VCaP (cell line): ENCODE results near the gene JAG2.

Experiments used
- H3K27ac ChIP-seq: fragments of 450-650 bp; 2 replicates; pipeline ENCODE4 v1.5.1; 2017
- CTCF ChIP-seq: fragments of 450-650 bp; conservative IDR thresholded peaks from 2 replicates; pipeline ENCODE4 v1.5.1; 2017; ENCODE audit warnings: mild to moderate bottlenecking, moderate library complexity

The JAG2 gene

DNA sequence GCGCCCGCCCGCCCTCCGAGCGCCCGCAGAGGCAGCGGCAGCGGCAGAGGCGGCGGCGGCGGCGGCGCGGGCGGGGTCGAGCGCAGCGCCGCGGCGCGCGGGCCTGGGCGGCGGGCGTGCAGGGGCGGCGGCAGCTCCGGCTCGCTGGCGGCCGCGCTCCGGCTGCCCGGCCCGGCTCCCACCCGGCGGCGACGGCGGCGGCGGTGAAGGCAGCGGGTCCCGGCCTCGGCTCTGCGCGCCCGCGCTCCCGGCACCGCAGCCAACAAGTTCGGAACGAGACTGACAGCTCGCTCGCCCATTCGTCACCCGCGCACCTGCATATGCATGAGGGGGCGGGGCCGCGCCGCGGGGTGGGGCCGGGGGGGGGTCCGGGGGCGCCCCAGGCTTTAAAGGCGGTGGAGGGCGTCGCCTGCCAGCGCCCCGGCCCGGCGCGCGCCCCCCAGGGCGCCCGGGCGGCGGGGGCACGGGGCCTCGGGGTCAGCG is at the start of gene JAG2:
Gene JAG2 (minus strand): TSS at position 281 of the 483 bp plus-strand sequence. CDS start 356 bp downstream, outside the sequence.
- TF ChIP-seq CTCF, result no peak
- H3K27ac ChIP-seq, result peak within 1 kb of the TSS; percentile 76

DNA sequence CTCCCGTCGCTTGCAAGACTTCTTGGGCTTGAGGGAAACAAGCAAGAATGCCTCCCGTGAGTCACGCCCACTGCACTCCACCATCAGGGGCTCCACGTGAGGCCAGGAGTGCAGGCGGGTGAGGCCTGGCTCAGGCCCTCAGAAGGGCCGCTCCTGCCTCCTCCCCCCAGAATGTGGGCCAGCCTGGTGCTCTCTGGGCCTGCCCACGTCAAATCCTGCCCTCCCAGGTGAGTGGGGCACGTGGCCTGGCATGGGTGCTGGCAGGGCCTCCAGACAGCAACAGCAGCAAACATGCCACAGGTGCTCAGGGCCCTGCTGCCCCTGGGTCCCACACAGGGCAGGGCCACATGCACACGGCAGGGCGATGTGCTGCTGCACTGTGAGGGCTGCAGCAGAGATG is 49.2 kb upstream of the JAG2 start:
- H3K27ac ChIP-seq, result no peak overlapping the region
- no peak for TF ChIP-seq CTCF

DNA sequence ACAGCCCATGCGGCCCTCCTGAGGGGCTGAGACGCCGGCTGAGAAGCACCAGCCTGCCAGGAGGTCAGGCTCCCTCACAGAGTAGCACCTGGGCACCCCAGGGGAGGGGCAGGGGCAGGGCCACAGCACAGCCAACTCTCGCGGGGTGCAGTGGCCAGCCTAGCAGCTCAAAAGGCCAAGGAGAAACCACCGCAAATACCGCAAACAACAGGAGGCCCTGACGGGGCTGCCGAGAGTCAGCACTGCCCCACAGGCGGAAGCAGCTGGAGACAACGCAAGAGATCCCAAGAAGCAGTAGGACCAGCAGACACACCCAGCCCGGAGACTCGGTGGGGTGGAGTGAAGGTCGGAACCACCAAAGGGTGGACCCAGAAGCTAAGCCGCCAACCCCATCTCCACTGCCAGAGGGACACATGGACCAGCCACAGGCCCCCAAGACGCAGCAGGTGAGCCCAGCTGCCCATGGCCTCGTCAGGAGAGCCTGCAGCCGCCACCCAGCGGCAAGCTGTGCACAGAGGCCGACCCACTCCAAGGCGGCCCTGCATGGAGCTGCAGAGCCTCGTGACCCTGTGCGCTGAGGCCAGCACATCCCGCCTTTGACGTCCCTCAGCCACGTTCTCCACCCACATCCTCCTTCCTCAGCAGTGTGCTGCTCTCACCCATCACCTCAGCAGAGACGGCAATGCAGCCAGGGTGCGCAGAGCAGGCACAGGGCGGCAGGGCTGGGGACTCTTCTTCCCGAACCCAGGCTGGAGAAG is 48.1 kb upstream of the JAG2 start:
- TF ChIP-seq CTCF, result no peak
- H3K27ac ChIP-seq, result no peak overlapping the region

DNA sequence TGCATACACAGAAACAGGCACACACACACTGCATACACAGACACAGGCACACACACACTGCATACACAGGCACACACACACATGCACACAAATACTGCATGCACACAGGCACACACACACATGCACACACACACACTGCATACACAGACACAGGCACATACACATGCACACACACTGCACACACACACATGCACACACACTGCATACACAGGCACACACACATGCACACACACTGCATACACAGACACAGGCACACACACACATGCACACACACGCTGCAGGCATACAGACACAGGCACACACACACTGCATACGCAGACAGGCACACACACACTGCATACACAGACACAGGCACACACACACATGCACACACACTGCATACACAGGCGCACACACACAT is 47.0 kb upstream of the JAG2 start:
- no peak for TF ChIP-seq CTCF
- H3K27ac ChIP-seq, result no peak overlapping the region

DNA sequence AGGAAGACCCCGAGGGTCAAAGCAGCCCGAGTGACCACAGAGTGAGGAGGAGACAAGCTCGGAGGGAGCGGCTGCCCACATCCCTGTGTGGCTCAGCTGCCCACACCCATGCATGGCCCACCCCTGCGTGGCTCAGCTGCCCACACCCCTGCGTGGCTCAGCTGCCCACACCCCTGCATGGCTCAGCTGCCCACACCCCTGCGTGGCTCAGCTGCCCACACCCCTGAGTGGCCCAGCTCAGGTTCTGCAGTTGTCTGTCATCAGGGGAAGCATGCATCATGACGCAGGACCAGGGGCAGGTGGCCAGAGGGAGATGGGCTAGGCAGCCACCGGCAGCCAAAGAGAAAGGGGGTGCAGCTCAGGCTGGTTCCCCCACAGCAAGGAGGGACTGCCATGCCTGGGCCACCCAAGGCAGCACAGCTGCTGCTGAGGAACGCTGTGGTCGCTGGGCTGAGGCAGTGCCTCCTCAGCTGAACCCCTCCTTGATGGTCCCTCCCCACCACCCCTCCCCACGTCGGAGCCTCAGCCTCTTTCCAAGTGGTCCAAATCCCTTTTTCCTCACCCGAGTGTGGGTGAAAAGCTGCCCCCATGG is 45.8 kb upstream of the JAG2 start:
- no peak for TF ChIP-seq CTCF
- no peak overlapping the region for H3K27ac ChIP-seq

- H3K27ac ChIP-seq, result no peak overlapping the region
- no peak for TF ChIP-seq CTCF
Measured at GRCh38 chr14:105213361-105213760, 44.8 kb upstream of the JAG2 start.

- H3K27ac ChIP-seq, result no peak overlapping the region
Measured at GRCh38 chr14:105212541-105213300, 44.1 kb upstream of the JAG2 start.

More at GRCh38 chr14:105212541-105213300, 44.1 kb upstream of the JAG2 start:
- TF ChIP-seq CTCF, result no peak
